ENCODE measurements around the gene CALML5. TPM values are rescaled to one million over a fixed set of nuclear protein-coding genes. Genes with fewer than 3 reads are reported as not detected.

The CALML5 gene
- total and polyA plus RNA-seq, 2 of the 4 experiments (the other 2 are of a cell fraction) = not detected

GRCh38 chr10:5470062-5470751, 29.2 kb downstream of the CALML5 start:
- no peak overlapping the region for H4K8ac ChIP-seq (ENCODE audit: low read depth in 2 of 2, low read length in 2 of 2)
- TF ChIP-seq, protein P1, sequence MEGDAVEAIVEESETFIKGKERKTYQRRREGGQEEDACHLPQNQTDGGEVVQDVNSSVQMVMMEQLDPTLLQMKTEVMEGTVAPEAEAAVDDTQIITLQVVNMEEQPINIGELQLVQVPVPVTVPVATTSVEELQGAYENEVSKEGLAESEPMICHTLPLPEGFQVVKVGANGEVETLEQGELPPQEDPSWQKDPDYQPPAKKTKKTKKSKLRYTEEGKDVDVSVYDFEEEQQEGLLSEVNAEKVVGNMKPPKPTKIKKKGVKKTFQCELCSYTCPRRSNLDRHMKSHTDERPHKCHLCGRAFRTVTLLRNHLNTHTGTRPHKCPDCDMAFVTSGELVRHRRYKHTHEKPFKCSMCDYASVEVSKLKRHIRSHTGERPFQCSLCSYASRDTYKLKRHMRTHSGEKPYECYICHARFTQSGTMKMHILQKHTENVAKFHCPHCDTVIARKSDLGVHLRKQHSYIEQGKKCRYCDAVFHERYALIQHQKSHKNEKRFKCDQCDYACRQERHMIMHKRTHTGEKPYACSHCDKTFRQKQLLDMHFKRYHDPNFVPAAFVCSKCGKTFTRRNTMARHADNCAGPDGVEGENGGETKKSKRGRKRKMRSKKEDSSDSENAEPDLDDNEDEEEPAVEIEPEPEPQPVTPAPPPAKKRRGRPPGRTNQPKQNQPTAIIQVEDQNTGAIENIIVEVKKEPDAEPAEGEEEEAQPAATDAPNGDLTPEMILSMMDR (conservative IDR thresholded peaks at IDR 0.05; ENCODE audit: low read depth, low read length) = no peak
- TF ChIP-seq, protein P2, sequence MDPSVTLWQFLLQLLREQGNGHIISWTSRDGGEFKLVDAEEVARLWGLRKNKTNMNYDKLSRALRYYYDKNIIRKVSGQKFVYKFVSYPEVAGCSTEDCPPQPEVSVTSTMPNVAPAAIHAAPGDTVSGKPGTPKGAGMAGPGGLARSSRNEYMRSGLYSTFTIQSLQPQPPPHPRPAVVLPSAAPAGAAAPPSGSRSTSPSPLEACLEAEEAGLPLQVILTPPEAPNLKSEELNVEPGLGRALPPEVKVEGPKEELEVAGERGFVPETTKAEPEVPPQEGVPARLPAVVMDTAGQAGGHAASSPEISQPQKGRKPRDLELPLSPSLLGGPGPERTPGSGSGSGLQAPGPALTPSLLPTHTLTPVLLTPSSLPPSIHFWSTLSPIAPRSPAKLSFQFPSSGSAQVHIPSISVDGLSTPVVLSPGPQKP (IDR thresholded peaks at IDR 0.05; ENCODE audit: borderline replicate concordance, low read depth, low read length) = no peak
- no peak for TF ChIP-seq CHD1 (IDR thresholded peaks at IDR 0.05; ENCODE audit: low read depth, low read length)
- TF ChIP-seq CEBPB (IDR thresholded peaks at IDR 0.05; ENCODE audit: low read depth, low read length) = no peak
- no peak for TF ChIP-seq MXI1 (IDR thresholded peaks at IDR 0.05; ENCODE audit: borderline replicate concordance, low read depth, low read length)
- no peak for TF ChIP-seq RCOR1 (IDR thresholded peaks at IDR 0.05; ENCODE audit: insufficient replicate concordance, low read length)
- no peak for TF ChIP-seq RFX5 (IDR thresholded peaks at IDR 0.05; ENCODE audit: low read depth, low read length)
- TF ChIP-seq NFE2L2 (IDR thresholded peaks at IDR 0.05; ENCODE audit: low read depth, low read length) = no peak
- no peak for TF ChIP-seq SMC3 (IDR thresholded peaks at IDR 0.05; ENCODE audit: low read depth, low read length)
- no peak for TF ChIP-seq MAZ (IDR thresholded peaks at IDR 0.05; ENCODE audit: borderline replicate concordance, low read depth, low read length)
- no peak for TF ChIP-seq POLR2A (IDR thresholded peaks at IDR 0.05; ENCODE audit: low read depth, low read length)
- intact Hi-C loops (cut with micrococcal nuclease) = no loop called here
- H3K4me1 ChIP-seq (ENCODE audit: control insufficient read depth, insufficient read depth, low read length) = peaks cover 8% of the 10 kb centered on the region
- 93% methylated on average over 5 of the region's 15 CpGs; no CpG with 5 or more reads in 1 of the 2 experiments for WGBS, 2 experiments (ENCODE audit: extremely low coverage in 2 of 2, insufficient read length in 1 of 2)
- DNase-seq (no peak), ATAC-seq (ENCODE audit: low read depth) (no peak)
- ChIA-PET CTCF (no interaction called here), POLR2A (ENCODE audit: unreplicated experiment) (no interaction called here)
- H3K23ac ChIP-seq (ENCODE audit: low read depth, low read length) = no peak overlapping the region
- H3K9ac ChIP-seq (ENCODE audit: low read depth, low read length) = no peak overlapping the region
- H2BK5ac ChIP-seq (ENCODE audit: low read depth, low read length, poor library complexity, severe bottlenecking) = no peak overlapping the region
- dilution Hi-C loops (cut with HindIII; ENCODE audit: low sequenced_read_pairs, unreplicated experiment) = no loop called here
- in situ Hi-C loops (cut with MboI; ENCODE audit: low sequenced_read_pairs) = loop anchor here (25.0 kb wide), 1 partner anchor 392 kb away; no protein-coding TSS in a partner anchor
- no peaks in the 10 kb centered on the region for H3K79me1 ChIP-seq (ENCODE audit: low read depth in 1 of 2, low read length in 2 of 2)
- BruUV-seq (replicated peaks) = no TSS peak
- H3K4ac ChIP-seq (ENCODE audit: low read depth, low read length) = no peak overlapping the region
- no peak overlapping the region for H3K27ac ChIP-seq (ENCODE audit: insufficient read depth, low read length)
- H3K18ac ChIP-seq (ENCODE audit: low read depth, low read length) = no peak overlapping the region
- H3K14ac ChIP-seq (replicated peaks; ENCODE audit: low read depth, low read length) = no peak overlapping the region
- peak overlapping the region; percentile 42 for H2AK9ac ChIP-seq (replicated peaks; ENCODE audit: low read depth, low read length, poor library complexity)
- no peak overlapping the region for H3K56ac ChIP-seq (ENCODE audit: extremely low read depth, insufficient read depth, low read length)
- no peaks in the 10 kb centered on the region for H3K9me1 ChIP-seq (ENCODE audit: insufficient read depth, low read length)
- H2BK120ac ChIP-seq (ENCODE audit: low read depth, low read length) = no peak overlapping the region
- no peak overlapping the region for H4K91ac ChIP-seq (ENCODE audit: insufficient read depth, low read depth, low read length)
- no peak overlapping the region; the same call in 1 of the 2 replicates for H2AK5ac ChIP-seq (ENCODE audit: low read depth, low read length)
- no peak overlapping the region for H2BK15ac ChIP-seq (ENCODE audit: low read depth, low read length)
- H4K20me1 ChIP-seq (ENCODE audit: insufficient read depth, low read length) = no peaks in the 10 kb centered on the region
- no peak overlapping the region for H4K5ac ChIP-seq (ENCODE audit: low read depth, low read length)
- H3K36me3 ChIP-seq (ENCODE audit: control insufficient read depth, insufficient read depth, low read length) = no peaks in the 10 kb centered on the region
- H3K9me3 ChIP-seq (ENCODE audit: control insufficient read depth, insufficient read depth, low read length) = peaks cover 6% of the 10 kb centered on the region
- no peak overlapping the region for H2BK20ac ChIP-seq (ENCODE audit: low read depth, low read length)
- peak overlapping the region; percentile 7 for H2AFZ ChIP-seq (replicated peaks; ENCODE audit: low read length, poor library complexity)
- H3K4me3 ChIP-seq (ENCODE audit: insufficient read depth, low read depth, low read length) = no peak overlapping the region
- H3K27me3 ChIP-seq (ENCODE audit: control insufficient read depth, insufficient read depth, low read length) = no peaks in the 10 kb centered on the region
- H3K4me2 ChIP-seq (ENCODE audit: low read depth, low read length) = no peak overlapping the region

Measured in IMR-90 (cell line).